HG03139 (cell line): ENCODE results near the gene PAPLN.

ENCODE experiments used
- ATAC-seq: cut with Tn5 transposase; IDR thresholded peaks from one replicate; pipeline ENCODE4 v1.9.1; 2021; ENCODE audit not compliant: unreplicated experiment

The PAPLN gene

DNA sequence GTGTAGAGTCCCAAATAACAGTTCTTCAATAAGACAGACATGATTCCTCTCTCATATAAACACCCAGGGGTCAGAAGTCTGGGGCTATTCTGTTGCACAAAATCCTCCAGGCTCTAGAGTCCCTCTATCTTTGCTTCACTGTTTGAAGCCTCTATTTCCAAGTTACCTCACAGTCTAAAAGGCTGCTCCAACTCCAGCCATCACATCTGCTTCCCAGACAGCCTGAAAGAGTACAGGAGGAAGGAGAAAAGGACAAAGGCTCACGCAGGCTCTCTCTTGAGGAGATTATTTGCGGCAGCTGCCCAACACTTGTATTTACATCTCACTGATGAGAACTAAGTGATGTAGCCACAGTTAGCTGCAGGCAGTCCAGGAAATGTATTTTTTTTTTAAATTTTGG lies 6.4 kb downstream of the PAPLN start:
- no peak for ATAC-seq

DNA sequence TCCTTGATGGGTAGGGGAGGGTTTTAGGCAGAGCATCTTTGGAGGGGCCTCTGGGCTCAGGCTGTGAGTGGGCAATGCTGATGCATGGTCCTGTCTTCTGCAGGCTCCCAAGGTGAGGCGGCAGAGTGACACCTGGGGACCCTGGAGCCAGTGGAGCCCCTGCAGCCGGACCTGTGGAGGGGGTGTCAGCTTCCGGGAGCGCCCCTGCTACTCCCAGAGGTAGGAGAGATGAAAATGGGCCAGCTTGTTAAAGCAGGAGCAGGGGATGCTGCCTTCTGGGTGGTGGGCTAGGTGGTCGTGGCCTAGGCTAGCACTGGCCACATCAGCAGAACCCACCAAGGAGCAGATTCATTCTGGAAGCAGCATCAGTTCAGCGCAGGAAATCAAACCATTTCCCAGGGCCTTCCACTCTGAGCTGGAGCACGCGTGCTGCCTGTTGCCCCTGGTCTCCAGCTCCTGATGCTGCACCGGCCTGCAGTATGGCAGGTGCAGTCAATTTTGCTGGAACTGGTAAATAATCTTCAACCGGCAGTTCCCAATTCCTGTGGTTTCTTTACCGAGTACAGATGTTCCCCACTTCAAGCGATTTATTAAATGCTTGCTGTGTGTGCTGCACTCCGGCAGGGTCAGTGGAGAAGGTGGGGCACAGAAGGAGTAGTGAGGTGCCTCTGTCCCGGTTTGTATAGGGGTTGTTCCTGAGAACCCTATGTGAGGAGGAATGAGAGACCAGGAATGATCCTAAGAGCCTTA lies 7.4 kb downstream of the PAPLN start:
- ATAC-seq, result no peak

DNA sequence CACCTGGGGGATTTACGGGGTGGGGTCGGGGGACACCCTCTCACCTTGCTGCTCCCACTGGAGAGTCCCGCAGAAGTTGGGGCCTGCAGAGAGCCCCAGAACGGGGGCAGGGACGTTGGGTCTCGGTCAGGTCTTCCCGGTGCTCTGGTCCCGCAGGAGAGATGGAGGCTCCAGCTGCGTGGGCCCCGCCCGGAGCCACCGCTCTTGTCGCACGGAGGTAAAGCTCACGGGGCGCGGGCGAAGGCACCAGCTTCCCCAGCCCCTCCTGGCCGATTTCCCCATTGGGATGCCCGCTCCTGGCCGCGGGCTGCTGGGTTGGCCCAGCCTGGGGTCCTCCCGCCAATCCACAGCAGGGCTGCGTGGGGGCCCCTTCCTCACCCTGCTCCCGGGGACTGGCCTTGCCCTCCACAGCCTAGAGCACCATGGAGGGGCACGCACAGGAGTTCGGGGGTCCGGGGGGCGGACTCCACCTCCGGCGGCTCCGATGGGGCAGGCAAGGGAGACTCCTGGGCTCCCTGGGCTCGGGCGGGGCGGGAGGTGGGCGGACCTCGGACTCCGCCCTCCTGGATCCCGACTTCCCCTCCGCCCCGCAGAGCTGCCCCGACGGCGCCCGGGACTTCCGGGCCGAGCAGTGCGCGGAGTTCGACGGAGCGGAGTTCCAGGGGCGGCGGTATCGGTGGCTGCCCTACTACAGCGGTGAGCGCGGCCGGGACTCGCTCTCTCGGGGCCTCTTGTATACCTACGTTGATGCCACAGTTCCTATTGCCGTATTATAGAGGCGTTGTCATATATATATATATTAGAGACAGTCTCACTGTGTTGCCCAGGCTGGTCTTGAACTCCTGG lies 8.4 kb downstream of the PAPLN start:
- ATAC-seq, result peak; percentile 60

DNA sequence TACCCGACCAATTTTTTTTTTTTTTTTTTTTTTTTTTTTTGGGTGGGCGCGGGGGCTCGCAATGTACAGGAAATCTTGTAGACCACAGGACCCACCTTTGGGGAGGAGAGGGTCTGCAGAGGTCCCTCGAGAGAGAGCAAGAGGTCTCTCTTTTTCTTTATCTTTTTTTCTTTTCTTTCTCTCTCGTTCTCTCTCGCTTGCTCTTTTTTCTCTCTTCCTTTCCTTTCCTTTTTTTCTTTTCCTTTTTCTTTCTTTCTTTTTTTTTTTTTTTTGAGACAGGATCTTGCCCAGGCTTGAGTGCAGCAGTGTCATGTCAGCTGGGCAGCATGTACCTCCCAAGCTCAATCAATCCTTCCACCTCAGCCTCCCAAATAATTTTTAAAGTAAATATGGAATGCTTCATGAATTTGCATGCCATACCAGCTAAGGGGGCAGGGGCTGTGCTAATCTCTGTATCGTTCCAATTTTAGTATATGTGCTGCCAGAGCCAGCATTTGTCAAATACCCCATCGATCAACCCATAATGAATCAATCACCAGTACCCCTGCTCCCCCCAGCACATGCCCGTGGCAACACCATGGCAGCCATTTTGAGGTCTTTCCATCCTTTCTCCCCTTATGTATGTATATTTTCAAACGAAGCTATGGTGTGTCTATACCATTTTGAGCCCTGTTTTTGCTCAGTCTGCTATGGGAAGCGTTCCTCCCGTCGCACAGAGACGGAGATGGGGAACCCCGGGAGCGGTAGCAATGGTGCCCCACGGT lies 9.3 kb downstream of the PAPLN start:
- no peak for ATAC-seq

DNA sequence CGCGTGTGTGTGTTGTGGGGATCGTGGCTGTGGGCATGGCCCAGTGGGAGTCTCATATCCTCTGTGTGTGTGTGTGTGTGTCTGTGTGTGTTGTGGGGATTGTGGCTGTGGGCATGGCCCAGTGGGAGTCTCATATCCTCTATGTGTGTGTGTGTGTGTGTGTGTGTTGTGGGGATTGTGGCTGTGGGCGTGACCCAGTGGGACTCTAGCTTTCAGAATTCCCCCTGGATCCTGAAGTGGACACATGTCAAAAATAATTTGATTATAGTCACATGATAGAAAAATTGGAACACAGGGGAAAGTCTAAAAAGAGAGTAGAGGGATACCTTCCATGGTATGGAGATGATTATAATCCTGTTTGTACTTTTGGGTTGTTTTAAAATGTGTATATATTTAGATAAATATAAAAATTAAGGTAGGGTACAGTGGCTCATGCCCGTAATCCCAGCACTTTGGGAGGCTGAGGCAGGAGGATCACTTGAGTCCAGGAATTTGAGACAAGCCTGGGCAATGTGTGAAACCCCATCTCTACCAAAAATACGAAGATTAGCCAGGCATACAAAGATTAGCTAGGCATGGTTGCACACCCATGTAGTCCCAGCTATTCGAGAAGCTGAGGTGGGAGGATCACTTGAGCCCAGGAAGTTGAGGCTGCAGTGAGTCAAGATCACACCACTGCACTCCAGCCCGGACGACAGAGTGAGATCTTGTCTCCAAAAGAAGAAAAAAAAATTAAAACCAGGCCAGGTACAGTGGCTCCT lies 11.0 kb downstream of the PAPLN start:
- ATAC-seq, result no peak

DNA sequence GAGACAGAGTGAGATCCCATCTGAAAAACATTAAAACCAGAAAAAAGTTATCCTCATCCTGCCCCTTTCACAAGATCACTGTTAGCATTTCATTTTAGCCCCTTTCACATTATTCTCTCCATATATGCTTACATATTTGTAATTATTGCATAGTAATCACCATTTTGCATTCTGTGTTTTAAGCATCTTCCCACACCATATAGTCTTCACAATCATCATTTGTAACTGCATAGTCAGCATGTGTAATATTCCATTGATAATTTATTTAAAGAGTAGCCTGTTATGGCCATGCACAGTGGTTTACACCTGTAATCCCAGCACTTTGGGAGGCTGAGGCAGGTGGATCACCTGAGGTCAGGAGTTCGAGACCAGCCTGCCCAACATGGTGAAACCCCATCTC lies 11.8 kb downstream of the PAPLN start:
- no peak for ATAC-seq

DNA sequence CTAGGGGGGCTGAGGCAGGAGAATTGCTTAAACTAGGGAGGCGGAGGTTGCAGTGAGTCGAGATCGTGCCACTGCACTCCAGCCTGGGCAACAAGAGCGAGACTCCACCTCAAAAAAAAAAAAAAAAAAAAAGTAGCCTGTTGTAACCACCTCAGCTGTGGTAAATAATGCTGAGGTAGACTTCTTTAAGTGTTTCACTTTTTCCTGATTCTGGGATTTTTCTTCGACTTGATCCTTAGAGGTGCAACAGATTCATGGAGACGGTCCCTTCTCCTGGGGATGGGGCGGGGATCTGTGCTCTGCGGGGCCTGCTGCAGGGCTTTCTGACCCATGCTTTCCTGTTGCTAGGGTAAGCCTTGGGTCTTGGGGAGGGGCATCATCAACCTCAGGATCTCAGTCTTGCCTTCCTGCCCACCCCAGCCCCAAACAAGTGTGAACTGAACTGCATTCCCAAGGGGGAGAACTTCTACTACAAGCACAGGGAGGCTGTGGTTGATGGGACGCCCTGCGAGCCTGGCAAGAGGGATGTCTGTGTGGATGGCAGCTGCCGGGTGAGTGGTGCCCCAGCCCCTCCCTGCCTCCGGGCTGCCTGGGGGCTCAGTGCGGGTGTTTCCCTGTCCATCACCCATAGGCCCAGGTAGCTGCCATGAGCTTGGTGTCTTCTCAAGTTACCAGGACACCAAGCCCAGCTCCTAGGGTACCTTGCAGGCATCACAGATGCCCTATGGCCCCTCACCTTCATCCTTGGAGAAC lies 12.4 kb downstream of the PAPLN start:
- ATAC-seq, result no peak

DNA sequence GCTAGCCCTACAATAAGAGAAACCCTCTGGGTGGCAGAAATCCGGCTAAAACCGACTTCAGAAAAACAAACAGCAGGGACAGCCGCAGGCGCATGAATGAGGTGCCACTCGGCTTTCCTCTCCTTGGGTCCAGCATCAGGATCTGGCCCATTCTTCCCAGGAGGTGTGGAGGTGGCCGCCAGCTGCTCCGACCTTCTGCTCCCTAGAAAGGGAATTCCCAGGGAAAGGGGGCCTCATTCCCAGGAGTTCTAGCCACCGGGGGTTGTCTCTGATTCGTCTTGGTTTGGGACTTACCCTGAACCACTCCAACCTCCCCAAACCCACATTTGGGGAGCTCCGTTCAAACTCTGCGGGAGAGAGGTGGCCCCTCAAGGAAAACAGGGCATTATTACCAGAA lies 13.0 kb downstream of the PAPLN start:
- ATAC-seq, result no peak

DNA sequence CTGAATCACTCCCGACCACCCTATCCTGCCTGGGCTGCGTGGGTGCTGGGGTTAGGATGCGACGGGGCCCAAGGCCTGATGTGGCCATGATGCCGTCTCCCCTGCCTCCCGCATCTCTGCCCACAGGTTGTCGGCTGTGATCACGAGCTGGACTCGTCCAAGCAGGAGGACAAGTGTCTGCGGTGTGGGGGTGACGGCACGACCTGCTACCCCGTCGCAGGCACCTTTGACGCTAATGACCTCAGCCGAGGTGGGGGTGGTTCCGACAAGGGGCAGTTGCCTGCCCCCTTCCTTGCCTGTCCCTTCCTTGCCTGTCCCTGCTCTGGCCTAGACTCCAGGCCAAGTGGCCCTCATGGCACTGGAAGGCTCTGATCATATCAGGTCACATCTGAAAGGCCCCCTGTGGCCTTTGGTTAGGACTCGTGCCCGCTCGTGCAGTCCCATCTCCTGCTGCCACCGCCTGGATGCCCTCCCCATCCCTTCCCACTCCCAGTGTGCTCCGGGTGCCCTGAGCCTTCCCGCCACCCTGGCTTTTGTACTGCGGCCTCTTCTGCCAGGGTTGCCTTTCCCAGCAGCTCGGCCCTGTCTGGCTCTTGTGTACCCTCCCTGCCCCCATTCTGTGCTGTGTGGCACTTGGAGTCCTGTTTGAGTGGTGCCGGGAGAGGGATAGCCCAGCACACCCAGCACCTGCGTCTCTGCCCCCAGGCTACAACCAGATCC lies 13.6 kb downstream of the PAPLN start:
- no peak for ATAC-seq

DNA sequence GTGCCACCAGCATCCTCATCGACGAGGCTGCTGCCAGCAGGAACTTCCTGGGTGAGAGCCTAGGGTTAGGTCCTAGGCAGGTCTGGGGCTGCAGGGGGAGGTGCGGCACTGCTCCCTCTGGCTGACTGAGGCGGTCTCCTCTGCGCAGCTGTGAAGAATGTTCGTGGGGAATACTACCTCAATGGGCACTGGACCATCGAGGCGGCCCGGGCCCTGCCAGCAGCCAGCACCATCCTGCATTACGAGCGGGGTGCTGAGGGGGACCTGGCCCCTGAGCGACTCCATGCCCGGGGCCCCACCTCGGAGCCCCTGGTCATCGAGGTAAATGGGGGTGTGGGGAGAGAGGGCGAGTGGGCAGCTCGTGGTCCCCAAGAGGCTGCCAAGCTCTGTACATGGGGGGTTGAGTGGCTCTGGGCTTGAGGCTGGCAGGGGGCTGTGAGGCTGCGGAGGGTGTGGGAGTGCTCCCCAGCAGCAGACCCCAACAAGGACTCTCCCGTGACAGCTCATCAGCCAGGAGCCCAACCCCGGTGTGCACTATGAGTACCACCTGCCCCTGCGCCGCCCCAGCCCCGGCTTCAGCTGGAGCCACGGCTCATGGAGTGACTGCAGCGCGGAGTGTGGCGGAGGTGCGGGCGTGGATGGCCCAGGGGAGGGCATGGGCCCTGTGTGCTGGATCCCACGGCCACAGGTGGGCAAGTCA lies 14.4 kb downstream of the PAPLN start:
- ATAC-seq, result no peak

DNA sequence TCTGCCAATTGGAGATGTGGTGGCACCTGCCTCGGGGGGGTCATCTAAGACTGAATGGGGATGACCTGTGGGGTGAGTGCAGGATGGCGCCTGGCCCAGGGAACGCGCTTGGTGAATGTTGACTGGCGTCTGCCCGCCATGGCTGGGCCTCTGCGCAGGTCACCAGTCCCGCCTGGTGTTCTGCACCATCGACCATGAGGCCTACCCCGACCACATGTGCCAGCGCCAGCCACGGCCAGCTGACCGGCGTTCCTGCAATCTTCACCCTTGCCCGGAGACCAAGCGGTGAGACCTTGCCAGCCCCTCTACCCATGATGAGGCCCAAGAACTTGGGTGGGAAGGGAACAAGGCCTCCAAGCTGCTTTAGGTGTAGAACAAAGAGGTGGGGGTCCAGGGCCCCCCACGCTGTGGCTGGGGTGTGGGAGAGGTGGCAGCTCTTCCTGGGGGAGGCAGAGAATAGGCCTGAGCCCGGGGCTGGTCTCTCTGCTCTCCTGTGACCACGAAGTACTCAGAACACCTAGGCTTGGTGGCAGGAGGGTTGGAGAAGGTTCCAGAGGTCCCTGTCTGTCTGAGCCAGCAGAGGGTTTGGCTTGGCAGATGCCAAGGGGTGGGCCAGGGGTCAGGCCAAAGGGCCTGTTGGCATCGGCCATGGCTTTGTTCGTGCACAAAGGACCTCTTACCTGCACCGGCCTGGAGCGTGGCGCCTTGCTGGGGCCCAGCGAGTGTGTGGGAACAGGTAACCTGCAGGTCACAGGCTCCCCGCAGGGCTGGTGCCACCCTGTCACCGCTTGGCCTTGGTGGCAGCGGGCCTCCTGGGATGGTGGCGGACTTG lies 15.4 kb downstream of the PAPLN start:
- no peak for ATAC-seq

DNA sequence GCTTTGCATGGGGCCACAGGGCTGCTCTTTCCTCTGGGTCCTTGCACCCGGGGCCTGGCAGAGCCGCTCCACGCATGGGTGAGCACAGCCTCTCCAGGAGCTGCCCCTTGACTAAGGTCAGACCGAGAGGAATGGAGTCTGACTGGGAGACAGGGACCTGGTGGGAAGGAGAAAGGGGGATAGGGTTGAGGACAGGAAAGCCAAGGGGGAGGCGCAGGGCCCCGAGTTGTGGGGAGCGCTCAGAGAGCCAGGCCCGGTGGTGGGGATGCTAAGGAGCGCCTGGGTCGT lies 16.0 kb downstream of the PAPLN start:
- ATAC-seq, result no peak

DNA sequence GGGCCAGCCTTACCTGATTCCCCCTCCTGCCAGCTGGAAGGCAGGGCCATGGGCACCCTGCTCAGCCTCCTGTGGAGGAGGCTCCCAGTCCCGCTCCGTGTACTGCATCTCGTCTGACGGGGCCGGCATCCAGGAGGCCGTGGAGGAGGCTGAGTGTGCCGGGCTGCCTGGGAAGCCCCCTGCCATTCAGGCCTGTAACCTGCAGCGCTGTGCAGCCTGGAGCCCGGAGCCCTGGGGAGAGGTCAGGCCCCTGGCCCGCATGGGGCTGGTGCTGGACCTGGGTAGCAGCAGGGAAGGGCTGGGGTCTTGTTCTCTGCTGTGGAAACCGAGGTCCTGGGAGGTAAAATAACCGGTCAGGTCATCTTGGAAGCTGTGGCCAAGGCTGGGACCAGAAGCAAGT lies 16.4 kb downstream of the PAPLN start:
- no peak for ATAC-seq

DNA sequence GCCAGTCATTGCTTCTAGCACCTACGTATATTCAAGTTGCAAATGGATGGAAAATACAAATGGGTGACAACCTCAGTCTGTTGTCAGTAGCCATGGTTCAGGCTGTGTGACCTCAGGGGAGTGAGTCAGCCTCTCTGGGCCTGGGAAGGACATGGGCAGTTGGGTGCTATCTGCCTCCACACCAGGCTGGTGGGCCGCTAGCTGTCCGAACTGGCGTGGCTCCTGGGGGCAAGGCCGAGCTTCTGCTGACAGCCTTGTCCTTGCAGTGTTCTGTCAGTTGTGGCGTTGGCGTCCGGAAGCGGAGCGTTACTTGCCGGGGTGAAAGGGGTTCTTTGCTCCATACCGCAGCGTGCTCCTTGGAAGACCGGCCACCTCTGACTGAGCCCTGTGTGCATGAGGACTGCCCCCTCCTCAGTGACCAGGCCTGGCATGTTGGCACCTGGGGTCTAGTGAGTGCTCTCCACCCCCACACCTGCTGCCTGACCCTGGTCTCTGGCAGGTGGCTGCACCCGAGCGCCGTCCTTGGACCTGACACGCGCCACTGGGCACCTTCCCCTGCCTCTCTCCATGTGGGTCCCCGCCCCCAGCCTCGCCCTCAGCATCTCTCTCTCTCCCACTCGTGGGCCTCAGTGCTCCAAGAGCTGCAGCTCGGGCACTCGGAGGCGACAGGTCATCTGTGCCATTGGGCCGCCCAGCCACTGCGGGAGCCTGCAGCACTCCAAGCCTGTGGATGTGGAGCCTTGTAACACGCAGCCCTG lies 17.1 kb downstream of the PAPLN start:
- ATAC-seq, result no peak

DNA sequence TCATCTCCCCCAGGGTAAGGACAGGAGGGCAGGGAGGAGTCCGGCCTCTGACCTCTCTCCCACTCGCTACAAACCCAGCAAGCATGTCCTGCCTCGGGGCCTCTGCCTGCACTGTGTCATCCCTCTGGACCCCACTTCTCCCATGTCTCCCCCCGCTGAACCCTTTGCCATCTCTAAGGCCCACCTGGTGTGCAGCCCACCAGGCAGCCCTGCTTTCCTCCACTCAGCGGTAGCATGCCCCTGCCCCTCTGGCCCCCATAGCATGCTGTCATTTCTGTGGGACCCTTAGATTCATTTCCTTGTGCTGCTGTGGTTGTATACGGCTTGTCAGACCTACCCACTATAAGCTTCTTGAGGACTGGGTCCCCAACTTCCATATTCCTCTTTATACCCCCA lies 17.7 kb downstream of the PAPLN start:
- no peak for ATAC-seq

DNA sequence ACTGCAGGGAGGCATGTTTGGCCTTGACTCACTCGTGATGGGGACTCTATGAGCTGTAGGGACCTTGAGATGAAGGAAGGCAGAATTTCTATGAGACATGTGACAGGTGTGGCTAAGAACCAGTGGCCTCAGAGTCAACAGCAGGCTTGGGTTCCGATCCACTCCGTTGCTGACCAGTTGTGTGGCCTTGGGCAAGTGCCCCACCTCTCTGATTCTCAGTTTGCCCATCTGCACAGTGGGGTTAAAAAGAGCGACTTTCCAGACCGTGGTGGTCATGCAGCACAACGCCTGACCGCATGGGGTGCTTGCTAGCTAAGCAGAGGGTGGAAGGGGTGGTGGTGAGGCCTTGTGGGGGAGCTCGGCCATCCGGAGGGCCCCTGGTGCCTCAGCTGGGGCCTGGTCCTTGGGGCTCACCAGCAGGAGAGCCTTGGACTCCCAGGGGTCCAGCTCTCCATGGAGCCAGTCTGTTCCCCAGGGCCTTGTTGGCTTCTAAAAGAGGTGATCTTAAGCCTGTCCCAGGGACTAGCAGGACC lies 18.5 kb downstream of the PAPLN start:
- ATAC-seq, result no peak

DNA sequence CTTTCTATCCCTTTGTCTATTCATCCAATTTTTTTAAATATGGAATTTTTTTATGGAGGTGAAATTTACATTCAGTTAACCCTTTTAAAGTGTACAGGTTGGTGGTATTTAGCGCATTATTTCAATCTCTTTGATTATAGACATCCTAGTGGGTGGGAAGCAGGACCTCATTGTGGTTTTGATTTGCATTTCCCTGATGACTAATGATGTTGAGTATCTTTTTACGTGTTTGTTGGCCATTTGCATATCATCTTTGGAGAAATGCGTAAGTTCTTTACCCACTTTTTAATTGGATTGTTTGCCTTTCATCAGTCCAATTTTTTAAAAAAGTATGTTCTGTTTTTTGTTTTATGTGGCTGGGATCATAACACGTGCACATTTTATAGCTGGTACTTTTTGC lies 20.8 kb downstream of the PAPLN start:
- ATAC-seq, result no peak
